Gastrocnemius medialis (tissue), 4 donors: Measurements from ENCODE around the gene BRIX1. TPM values are rescaled to one million over a fixed set of nuclear protein-coding genes. Genes with fewer than 3 reads are reported as not detected.

ENCODE experiments used
- ATAC-seq, 2 donors: fragments of 150-250 bp; one replicate each; pipeline ENCODE4 v1.9.1; 2016
- DNase-seq, 2 donors: peaks; one replicate each; pipeline ENCODE4 v3.0.0-alpha.2; 2019
- H3K27ac ChIP-seq, 4 donors: fragments of 200-600 bp; sonication (generic); 1 replicate in 1 of 4; 2 replicates in 3 of 4; pipeline ENCODE4 v1.5.1; 2016 to 2018; ENCODE audit warnings: mild to moderate bottlenecking in 2 of 4, moderate library complexity in 1 of 4
- H3K27me3 ChIP-seq, 3 donors: fragments of 200-600 bp; sonication (generic) in 2 of 3; 1 replicate in 1 of 3; 2 replicates in 2 of 3; pipeline versions ENCODE4 v1.5.1 to v1.6.0; 2016 to 2019; ENCODE audit warnings: mild to moderate bottlenecking in 1 of 3, moderate library complexity in 1 of 3
- H3K36me3 ChIP-seq, 2 donors: fragments of 200-600 bp; sonication (generic) in 1 of 2; one replicate each; pipeline ENCODE4 v1.5.1; 2017 to 2018
- H3K4me1 ChIP-seq, 2 donors: fragments of 200-600 bp; sonication (generic) in 1 of 2; one replicate each; pipeline ENCODE4 v1.5.1; 2016 to 2017; ENCODE audit warnings: mild to moderate bottlenecking in 2 of 2
- H3K4me3 ChIP-seq, 4 donors: fragments of 200-600 bp; sonication (generic) in 3 of 4; 1 replicate in 1 of 4; 2 replicates in 3 of 4; pipeline ENCODE4 v1.5.1; 2016 to 2019; ENCODE audit warnings: mild to moderate bottlenecking in 2 of 4
- H3K9me3 ChIP-seq, 3 donors: fragments of 200-600 bp; sonication (generic) in 2 of 3; 1 replicate in 1 of 3; 2 replicates in 2 of 3; pipeline ENCODE4 v1.5.1; 2016 to 2019
- POLR2A ChIP-seq, 2 donors: fragments of 450-650 bp; IDR thresholded peaks; one replicate each; pipeline ENCODE4 v1.6.1; 2017; ENCODE audit warnings: antibody characterized with exemption in 2 of 2, mild to moderate bottlenecking in 2 of 2, moderate library complexity in 2 of 2
- in situ Hi-C, 4 donors: fragments of 200-750 bp; cut with MboI; loops; one replicate each; pipeline versions ENCODE4 v1.15.0 to v1.8.0; 2017; ENCODE audit warnings: low sequenced_read_pairs in 4 of 4
- intact Hi-C: fragments of 100-400 bp; cut with DNase I; formaldehyde crosslinking; loops from one replicate; pipeline ENCODE4 v1.15.1; 2023; ENCODE audit warnings: low total_unique reads
- total RNA-seq, 4 donors: library from RNA; depleted of rRNA; stranded (reverse); fragments of >200 nt; gene quantifications; one replicate each; pipeline versions ENCODE4 v1.1.0 to v1.2.3, GENCODE V29; 2016
- TF ChIP-seq, protein P1 (sequence below), 5 experiments: fragments of 450-650 bp in 3 of 5; fragments of 200-600 bp in 2 of 5; sonication (generic) in 2 of 5; IDR thresholded peaks in 4 of 5; conservative IDR thresholded peaks in 1 of 5; 1 replicate in 4 of 5; 2 replicates in 1 of 5; pipeline ENCODE4 v1.5.1; 2016 to 2019; ENCODE audit warnings: antibody characterized with exemption in 5 of 5, mild to moderate bottlenecking in 3 of 5, moderate library complexity in 3 of 5

BRIX1 gene, protein sequence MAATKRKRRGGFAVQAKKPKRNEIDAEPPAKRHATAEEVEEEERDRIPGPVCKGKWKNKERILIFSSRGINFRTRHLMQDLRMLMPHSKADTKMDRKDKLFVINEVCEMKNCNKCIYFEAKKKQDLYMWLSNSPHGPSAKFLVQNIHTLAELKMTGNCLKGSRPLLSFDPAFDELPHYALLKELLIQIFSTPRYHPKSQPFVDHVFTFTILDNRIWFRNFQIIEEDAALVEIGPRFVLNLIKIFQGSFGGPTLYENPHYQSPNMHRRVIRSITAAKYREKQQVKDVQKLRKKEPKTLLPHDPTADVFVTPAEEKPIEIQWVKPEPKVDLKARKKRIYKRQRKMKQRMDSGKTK
- total RNA-seq = 10 to 100 TPM in 3 of 4 donors, 1 to 10 TPM in 1; 9.2 to 15.7 (median 12.0) TPM

DNA sequence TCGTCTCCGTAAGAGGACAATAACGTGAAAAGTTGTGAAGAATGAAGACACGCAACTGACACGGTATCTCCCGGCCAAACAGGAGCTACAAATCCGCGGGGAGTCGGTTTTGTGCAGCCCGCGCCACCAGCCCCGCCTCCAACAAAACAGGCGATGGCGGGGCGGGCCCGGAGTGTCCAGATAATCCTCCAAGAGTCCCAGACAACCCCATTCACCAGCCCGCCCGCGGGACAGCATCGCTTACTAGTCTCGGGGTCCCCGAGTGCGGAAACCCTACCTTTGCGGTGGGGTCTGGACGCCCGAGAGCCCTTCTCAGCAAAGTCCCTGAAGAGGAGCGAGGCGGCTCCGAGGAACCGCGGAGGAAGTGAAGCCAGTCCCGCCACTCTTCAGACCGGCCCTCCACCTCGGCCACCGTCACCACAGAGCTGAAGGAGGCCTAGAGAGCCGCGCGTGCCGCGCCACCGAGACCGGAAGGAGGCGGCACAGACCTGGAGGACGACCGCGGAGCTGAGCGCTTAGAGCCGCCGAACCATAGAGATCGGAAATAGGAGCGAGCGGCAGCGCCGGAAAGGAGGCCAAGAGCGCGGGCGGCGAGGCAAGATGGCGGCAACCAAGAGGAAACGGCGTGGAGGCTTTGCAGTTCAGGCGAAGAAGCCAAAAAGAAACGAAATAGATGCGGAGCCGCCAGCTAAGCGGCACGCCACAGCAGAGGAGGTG is at the start of gene BRIX1, which contains the start of gene RAD1:
BRIX1 (plus strand) TSS at position 573 of the 717 bp plus-strand sequence; CDS start at position 601, 28 bp downstream.
RAD1 (minus strand) TSS at position 366 of the 717 bp plus-strand sequence. CDS start 612 bp downstream, outside the sequence.
- peak; percentile 98 to 99 for ATAC-seq
- H3K9me3 ChIP-seq = no peaks in the 10 kb centered on the region
- DNase-seq = peak; percentile 93 to 95
- peaks cover 0 to 31% of the 10 kb centered on the region in 2 donors for H3K36me3 ChIP-seq
- H3K4me3 ChIP-seq = peak within 1 kb of the TSS; percentile 74 to 96 (median 88)
- in situ Hi-C loops = loop anchor here in 2 of 4 donors (25.0 kb wide), 1 partner anchor 903 kb away; the partner anchor contains the start of gene AMACR (in 2 of the 2)
- TF ChIP-seq, protein P1, sequence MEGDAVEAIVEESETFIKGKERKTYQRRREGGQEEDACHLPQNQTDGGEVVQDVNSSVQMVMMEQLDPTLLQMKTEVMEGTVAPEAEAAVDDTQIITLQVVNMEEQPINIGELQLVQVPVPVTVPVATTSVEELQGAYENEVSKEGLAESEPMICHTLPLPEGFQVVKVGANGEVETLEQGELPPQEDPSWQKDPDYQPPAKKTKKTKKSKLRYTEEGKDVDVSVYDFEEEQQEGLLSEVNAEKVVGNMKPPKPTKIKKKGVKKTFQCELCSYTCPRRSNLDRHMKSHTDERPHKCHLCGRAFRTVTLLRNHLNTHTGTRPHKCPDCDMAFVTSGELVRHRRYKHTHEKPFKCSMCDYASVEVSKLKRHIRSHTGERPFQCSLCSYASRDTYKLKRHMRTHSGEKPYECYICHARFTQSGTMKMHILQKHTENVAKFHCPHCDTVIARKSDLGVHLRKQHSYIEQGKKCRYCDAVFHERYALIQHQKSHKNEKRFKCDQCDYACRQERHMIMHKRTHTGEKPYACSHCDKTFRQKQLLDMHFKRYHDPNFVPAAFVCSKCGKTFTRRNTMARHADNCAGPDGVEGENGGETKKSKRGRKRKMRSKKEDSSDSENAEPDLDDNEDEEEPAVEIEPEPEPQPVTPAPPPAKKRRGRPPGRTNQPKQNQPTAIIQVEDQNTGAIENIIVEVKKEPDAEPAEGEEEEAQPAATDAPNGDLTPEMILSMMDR (IDR thresholded peaks at IDR 0.05 in 4 of 5, conservative IDR thresholded peaks at IDR 0.05 in 1 of 5) = peak in 1 of 5 experiments; percentile 38
- peak; percentile 44 to 53 for TF ChIP-seq POLR2A (IDR thresholded peaks at IDR 0.05)
- peak within 1 kb of the TSS; percentile 78 to 92 (median 84) for H3K27ac ChIP-seq
- intact Hi-C loops = loop anchor here (1.0 to 5.0 kb wide), 2 partner anchors 14 to 908 kb away; partner anchors contain the start of genes AMACR and DNAJC21
- H3K27me3 ChIP-seq = no peaks in the 10 kb centered on the region
- peaks cover 20 to 23% of the 10 kb centered on the region in 2 donors for H3K4me1 ChIP-seq

DNA sequence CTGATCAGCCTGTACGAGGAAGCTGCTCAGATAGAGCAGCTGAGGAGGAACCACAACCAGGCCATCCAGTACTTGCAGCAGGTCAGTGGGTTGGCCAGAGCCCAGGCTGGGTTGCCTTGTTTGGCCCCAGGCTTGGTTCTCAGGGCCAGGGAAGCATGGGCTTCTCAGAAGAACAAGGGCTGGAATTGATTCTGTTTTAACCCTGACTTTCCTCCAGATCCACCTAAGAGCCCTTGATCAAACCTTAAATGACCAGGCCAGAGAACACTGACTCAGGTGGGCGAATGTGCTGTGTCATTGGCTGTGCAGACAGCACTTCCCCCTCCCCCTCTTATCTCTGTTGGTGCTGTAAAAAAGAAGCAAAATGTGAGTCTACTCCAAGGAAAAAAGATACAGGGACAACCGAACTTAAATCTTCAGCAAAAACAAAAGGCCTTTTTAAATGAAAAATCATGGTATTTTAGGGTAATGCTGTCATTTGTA is 48.5 kb upstream of the BRIX1 start:
- Histone ChIP-seq H3K9me3 (no peaks in the 10 kb centered on the region), H3K27ac (no peak overlapping the region), H3K4me1 (no peaks in the 10 kb centered on the region), H3K27me3 (no peaks in the 10 kb centered on the region), H3K4me3 (no peak overlapping the region), H3K36me3 (no peaks in the 10 kb centered on the region)
- ATAC-seq (no peak), DNase-seq (no peak)
- in situ Hi-C loops = no loop called here
- TF ChIP-seq, protein P1 (IDR thresholded peaks at IDR 0.05 in 4 of 5, conservative IDR thresholded peaks at IDR 0.05 in 1 of 5) = no peak
- TF ChIP-seq POLR2A (IDR thresholded peaks at IDR 0.05) = no peak
- intact Hi-C loops = no loop called here

DNA sequence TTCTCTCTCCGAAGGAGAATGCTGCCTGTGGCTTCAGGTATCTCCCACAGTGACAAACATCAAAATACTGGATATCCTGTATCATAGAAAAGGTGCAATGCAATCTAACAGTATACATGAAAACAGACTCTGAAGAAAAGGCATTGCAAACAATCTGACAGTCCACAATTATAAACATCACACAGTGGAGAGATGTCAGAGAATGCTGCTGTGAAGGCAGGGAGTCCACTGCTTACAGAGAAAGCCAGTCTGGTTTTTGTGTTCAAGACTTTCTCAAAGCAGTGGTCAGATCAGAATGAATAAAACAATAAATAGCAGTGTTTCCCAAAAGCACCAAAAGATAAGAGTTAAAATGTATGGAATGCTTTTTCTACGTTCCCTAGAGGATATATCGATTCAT is 47.9 kb upstream of the BRIX1 start:
- H3K9me3 ChIP-seq = no peaks in the 10 kb centered on the region
- intact Hi-C loops = no loop called here
- no peaks in the 10 kb centered on the region for H3K4me1 ChIP-seq
- DNase-seq (no peak), ATAC-seq (no peak)
- in situ Hi-C loops = no loop called here
- no peaks in the 10 kb centered on the region for H3K36me3 ChIP-seq
- H3K27ac ChIP-seq = no peak overlapping the region
- H3K27me3 ChIP-seq = no peaks in the 10 kb centered on the region
- no peak overlapping the region for H3K4me3 ChIP-seq
- no peak for TF ChIP-seq POLR2A (IDR thresholded peaks at IDR 0.05)
- TF ChIP-seq, protein P1 (IDR thresholded peaks at IDR 0.05 in 4 of 5, conservative IDR thresholded peaks at IDR 0.05 in 1 of 5) = no peak

DNA sequence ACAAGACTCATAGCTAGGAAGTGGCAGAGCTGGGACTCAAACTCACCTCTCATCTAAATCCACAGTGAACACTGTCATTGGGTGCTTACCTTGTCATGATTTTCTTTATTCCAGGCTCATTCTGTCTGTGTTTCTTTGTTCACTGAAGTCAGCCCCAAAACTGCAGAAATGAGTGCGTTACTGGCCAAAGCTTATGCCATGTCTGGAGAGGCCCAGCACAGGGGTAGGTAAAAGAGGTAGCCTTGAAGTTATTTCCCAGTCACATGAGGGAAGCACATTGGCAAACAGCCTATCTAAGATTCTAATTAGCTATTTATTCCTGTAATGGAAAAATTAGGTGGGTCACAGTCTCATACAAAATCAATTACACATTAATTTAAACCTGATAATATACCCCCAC is 46.7 kb upstream of the BRIX1 start:
- Histone ChIP-seq H3K27ac (no peak overlapping the region), H3K4me3 (no peak overlapping the region), H3K27me3 (no peaks in the 10 kb centered on the region), H3K4me1 (no peaks in the 10 kb centered on the region), H3K36me3 (no peaks in the 10 kb centered on the region), H3K9me3 (no peaks in the 10 kb centered on the region)
- in situ Hi-C loops (no loop called here), intact Hi-C loops (no loop called here)
- DNase-seq (no peak), ATAC-seq (no peak)
- TF ChIP-seq, protein P1 (IDR thresholded peaks at IDR 0.05 in 4 of 5, conservative IDR thresholded peaks at IDR 0.05 in 1 of 5) = no peak
- TF ChIP-seq POLR2A (IDR thresholded peaks at IDR 0.05) = no peak
